ENCODE results near the gene GALNT2.

Gene GALNT2

GRCh38 chr1:230087028-230087716 lies 20.1 kb downstream of the GALNT2 start:
- Histone ChIP-seq H4K20me1 (ENCODE audit: low read depth, low read length) (no peaks in the 10 kb centered on the region), H3K27ac (ENCODE audit: low read depth, low read length) (no peak overlapping the region), H3K4me2 (ENCODE audit: low read depth, low read length, poor library complexity, severe bottlenecking) (no peak overlapping the region), H3K27me3 (ENCODE audit: low read length) (no peaks in the 10 kb centered on the region), H2AFZ (ENCODE audit: low read depth, low read length, severe bottlenecking) (no peak overlapping the region), H3K9ac (ENCODE audit: low read length) (no peak overlapping the region), H3F3A (ENCODE audit: insufficient read depth) (peaks cover 4% of the 10 kb centered on the region; the same call in 1 of the 2 replicates), H3K79me2 (ENCODE audit: insufficient read depth, low read length) (no peaks in the 10 kb centered on the region; the same call in 1 of the 2 replicates), H3K4me3 (ENCODE audit: insufficient read depth, low read length, poor library complexity, severe bottlenecking) (no peak overlapping the region), H3K9me2 (replicated peaks; ENCODE audit: insufficient read depth, low read length) (no peaks in the 10 kb centered on the region), H3K36me3 (ENCODE audit: low read length) (no peaks in the 10 kb centered on the region), H3K9me3 (ENCODE audit: insufficient read depth, low read length) (peaks cover 7% of the 10 kb centered on the region; the same call in 1 of the 2 replicates)
- no peak for TF ChIP-seq EZH2phosphoT487 (conservative IDR thresholded peaks at IDR 0.05; ENCODE audit: low read length)

GRCh38 chr1:230087717-230088105 lies 20.7 kb downstream of the GALNT2 start:
- Histone ChIP-seq H3K27me3 (ENCODE audit: low read length) (no peaks in the 10 kb centered on the region), H3F3A (ENCODE audit: insufficient read depth) (0 out of 2 replicates have a peak, but pooled peaks cover under 1% of the 10 kb centered on the region), H3K4me3 (ENCODE audit: insufficient read depth, low read length, poor library complexity, severe bottlenecking) (no peak overlapping the region), H3K27ac (ENCODE audit: low read depth, low read length) (no peak overlapping the region), H3K79me2 (ENCODE audit: insufficient read depth, low read length) (no peaks in the 10 kb centered on the region), H3K4me2 (ENCODE audit: low read depth, low read length, poor library complexity, severe bottlenecking) (no peak overlapping the region), H3K36me3 (ENCODE audit: low read length) (no peaks in the 10 kb centered on the region), H2AFZ (ENCODE audit: low read depth, low read length, severe bottlenecking) (no peak overlapping the region), H3K9me2 (replicated peaks; ENCODE audit: insufficient read depth, low read length) (no peaks in the 10 kb centered on the region), H3K9me3 (ENCODE audit: insufficient read depth, low read length) (peaks cover 3% of the 10 kb centered on the region; the same call in 1 of the 2 replicates), H4K20me1 (ENCODE audit: low read depth, low read length) (no peaks in the 10 kb centered on the region), H3K9ac (ENCODE audit: low read length) (no peak overlapping the region)
- TF ChIP-seq EZH2phosphoT487 (conservative IDR thresholded peaks at IDR 0.05; ENCODE audit: low read length) = no peak
- TF ChIP-seq CTCF (IDR thresholded peaks at IDR 0.05; ENCODE audit: insufficient read depth, low read length, poor library complexity, severe bottlenecking) = no peak

GRCh38 chr1:230090194-230090711 lies 23.2 kb downstream of the GALNT2 start:
- Histone ChIP-seq H3K9ac (ENCODE audit: low read length) (no peak overlapping the region), H3K27ac (ENCODE audit: low read depth, low read length) (no peak overlapping the region), H3K4me2 (ENCODE audit: low read depth, low read length, poor library complexity, severe bottlenecking) (no peak overlapping the region)

More at GRCh38 chr1:230090194-230090711, 23.2 kb downstream of the GALNT2 start:
- Histone ChIP-seq H4K20me1 (ENCODE audit: low read depth, low read length) (no peaks in the 10 kb centered on the region), H3K27me3 (ENCODE audit: low read length) (no peaks in the 10 kb centered on the region), H3K36me3 (ENCODE audit: low read length) (no peaks in the 10 kb centered on the region), H3K79me2 (ENCODE audit: insufficient read depth, low read length) (no peaks in the 10 kb centered on the region), H3F3A (ENCODE audit: insufficient read depth) (no peaks in the 10 kb centered on the region), H2AFZ (ENCODE audit: low read depth, low read length, severe bottlenecking) (no peak overlapping the region), H3K4me3 (ENCODE audit: insufficient read depth, low read length, poor library complexity, severe bottlenecking) (no peak overlapping the region), H3K9me3 (ENCODE audit: insufficient read depth, low read length) (no peaks in the 10 kb centered on the region), H3K9me2 (replicated peaks; ENCODE audit: insufficient read depth, low read length) (no peaks in the 10 kb centered on the region)
- TF ChIP-seq CTCF (IDR thresholded peaks at IDR 0.05; ENCODE audit: insufficient read depth, low read length, poor library complexity, severe bottlenecking) (no peak), EZH2phosphoT487 (conservative IDR thresholded peaks at IDR 0.05; ENCODE audit: low read length) (no peak)
